ENCODE data around the gene GNG7.

The GNG7 gene

DNA sequence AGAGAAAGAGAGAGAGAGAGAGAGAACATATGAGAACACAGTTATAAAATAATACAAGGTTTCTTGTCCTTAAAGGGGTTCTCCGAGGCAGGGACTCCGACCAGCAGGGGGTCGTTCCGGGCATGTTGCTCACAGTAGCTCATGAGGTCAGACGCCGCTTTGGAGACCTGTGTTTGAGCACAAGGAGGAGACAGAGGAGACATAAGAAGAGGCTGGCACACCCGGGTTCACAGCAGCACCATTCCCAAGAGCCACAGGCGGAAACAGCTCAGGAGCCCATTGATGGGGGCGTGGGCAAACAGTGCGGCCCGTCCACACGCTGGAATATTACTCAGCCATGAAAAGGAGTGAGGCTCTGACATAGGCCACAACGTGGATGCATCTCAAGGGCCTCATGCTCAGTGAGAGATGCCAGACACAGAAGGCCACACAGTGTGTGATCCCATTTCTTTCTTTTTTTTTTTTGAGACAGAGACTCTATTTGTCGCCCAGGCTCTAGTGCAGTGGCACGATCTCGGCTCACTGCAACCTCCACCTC, 187.4 kb downstream of the GNG7 start:
- Histone ChIP-seq H2BK5ac (ENCODE audit: low read length) (no peak overlapping the region), H3K23ac (ENCODE audit: low read depth, low read length, poor library complexity) (no peak overlapping the region), H4K91ac (ENCODE audit: low read depth, low read length, poor library complexity) (no peak overlapping the region), H3K18ac (ENCODE audit: low read length) (peak overlapping the region; percentile 3), H3K9ac (ENCODE audit: low read depth, low read length, poor library complexity) (no peak overlapping the region), H2BK15ac (ENCODE audit: low read length) (no peak overlapping the region), H3K9me3 (replicated peaks in 1 of 2; ENCODE audit: control insufficient read depth in 2 of 2, insufficient read depth in 1 of 2, low read depth in 1 of 2, low read length in 2 of 2) (no peaks in the 10 kb centered on the region), H3K4ac (ENCODE audit: low read length) (no peak overlapping the region), H3K36me3 (replicated peaks in 1 of 2; ENCODE audit: control insufficient read depth in 2 of 2, insufficient read depth in 2 of 2, low read length in 2 of 2) (no peaks in the 10 kb centered on the region), H2BK120ac (ENCODE audit: low read depth, low read length) (no peak overlapping the region), H2BK12ac (ENCODE audit: low read length) (peak overlapping the region; percentile 46), H3K79me1 (ENCODE audit: low read depth, low read length) (peaks cover 2% of the 10 kb centered on the region), H3K4me2 (ENCODE audit: insufficient read depth, low read length, poor library complexity, severe bottlenecking) (no peak overlapping the region), H3K4me3 (ENCODE audit: low read length in 2 of 2) (no peak overlapping the region), H3K4me1 (ENCODE audit: control insufficient read depth in 2 of 2, insufficient read depth in 1 of 2, low read depth in 1 of 2, low read length in 2 of 2) (peaks cover 2 to 12% of the 10 kb centered on the region in 2 donors), H3K27me3 (ENCODE audit: control insufficient read depth in 3 of 3, insufficient read depth in 3 of 3, low read depth in 1 of 3, low read length in 3 of 3) (peaks cover 0 to 3% (median 0%) of the 10 kb centered on the region in 3 experiments), H3K14ac (ENCODE audit: low read length) (peak overlapping the region; percentile 71), H4K8ac (ENCODE audit: low read depth, low read length) (no peak overlapping the region), H3K27ac (replicated peaks; ENCODE audit: low read length) (no peak overlapping the region), H2AFZ (ENCODE audit: low read length) (no peak overlapping the region), H2AK5ac (ENCODE audit: low read depth, low read length) (no peak overlapping the region)
- no CpG with 5 or more reads among the region's 16 CpGs for WGBS, 2 donors (ENCODE audit: extremely low coverage in 2 of 2, insufficient read length in 2 of 2, insufficient replicate concordance in 1 of 2)
- DNase-seq (ENCODE audit: low spot score): no peak

DNA sequence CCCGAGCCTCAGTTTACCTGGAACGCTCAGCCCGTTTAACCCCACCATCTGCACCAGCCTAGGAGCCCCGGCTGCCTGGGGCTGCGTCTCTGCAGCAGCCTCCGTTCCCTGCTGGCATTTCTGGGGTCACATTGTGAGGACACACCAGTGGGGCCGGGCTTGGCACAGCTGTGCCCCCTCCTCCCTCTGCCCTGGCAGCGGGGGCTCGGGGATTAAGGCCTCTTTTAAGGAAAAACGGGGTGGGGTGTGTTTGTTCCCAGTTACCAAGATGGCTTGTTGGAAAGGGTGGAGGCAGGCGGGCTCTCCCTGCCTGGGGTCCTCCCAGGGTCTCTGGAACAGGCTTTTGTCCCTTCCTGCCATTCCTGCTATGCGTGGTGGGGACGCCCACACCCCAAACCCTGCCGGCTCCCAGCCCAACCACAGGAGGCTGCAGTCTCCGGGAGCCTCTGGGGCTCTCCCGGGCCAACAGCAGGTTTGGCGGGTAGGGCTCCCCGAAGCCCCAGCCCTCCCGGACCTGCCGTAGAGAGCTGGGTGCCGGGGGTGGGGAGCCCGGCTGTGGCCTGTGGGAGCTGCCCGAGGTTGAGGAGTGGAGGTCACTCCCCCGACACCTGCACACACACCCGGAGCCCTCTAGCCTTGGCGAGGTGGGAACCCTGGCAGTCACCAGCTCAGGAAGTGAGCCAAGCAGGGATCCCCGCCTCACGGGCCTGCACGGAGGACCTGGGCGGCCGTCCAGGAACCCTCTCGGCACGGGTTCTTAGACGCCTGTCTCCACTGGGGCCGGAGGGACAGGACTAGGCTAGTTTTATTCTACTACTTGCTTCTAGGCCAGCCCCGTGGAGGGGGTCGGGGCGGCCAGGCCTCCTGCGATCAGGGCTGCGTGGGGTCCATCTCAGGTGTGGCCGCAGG, 189.7 kb downstream of the GNG7 start:
- H3K4ac ChIP-seq (ENCODE audit: low read length): no peak overlapping the region
- peaks cover 0 to 6% of the 10 kb centered on the region in 2 donors for H3K4me1 ChIP-seq (ENCODE audit: control insufficient read depth in 2 of 2, insufficient read depth in 1 of 2, low read depth in 1 of 2, low read length in 2 of 2)
- no peak overlapping the region for H4K8ac ChIP-seq (ENCODE audit: low read depth, low read length)
- DNase-seq (ENCODE audit: low spot score): no peak
- peak overlapping the region; percentile 58 for H2BK12ac ChIP-seq (ENCODE audit: low read length)
- peak overlapping the region; percentile 71 for H2BK15ac ChIP-seq (ENCODE audit: low read length)
- no peaks in the 10 kb centered on the region for H3K9me3 ChIP-seq (replicated peaks in 1 of 2; ENCODE audit: control insufficient read depth in 2 of 2, insufficient read depth in 1 of 2, low read depth in 1 of 2, low read length in 2 of 2)
- no peak overlapping the region for H3K9ac ChIP-seq (ENCODE audit: low read depth, low read length, poor library complexity)
- WGBS, 2 donors (ENCODE audit: extremely low coverage in 2 of 2, insufficient read length in 2 of 2, insufficient replicate concordance in 1 of 2): no CpG with 5 or more reads among the region's 41 CpGs
- H3K27me3 ChIP-seq (ENCODE audit: control insufficient read depth in 3 of 3, insufficient read depth in 3 of 3, low read depth in 1 of 3, low read length in 3 of 3): peaks cover 0 to 3% (median 0%) of the 10 kb centered on the region in 3 experiments
- H4K91ac ChIP-seq (ENCODE audit: low read depth, low read length, poor library complexity): no peak overlapping the region
- H3K18ac ChIP-seq (ENCODE audit: low read length): peak overlapping the region; percentile 85
- H3K27ac ChIP-seq (replicated peaks; ENCODE audit: low read length): peak overlapping the region; percentile 27
- no peak overlapping the region for H3K4me3 ChIP-seq (ENCODE audit: low read length in 2 of 2)
- peaks cover 2% of the 10 kb centered on the region for H3K79me1 ChIP-seq (ENCODE audit: low read depth, low read length)
- H3K4me2 ChIP-seq (ENCODE audit: insufficient read depth, low read length, poor library complexity, severe bottlenecking): no peak overlapping the region
- no peak overlapping the region for H2AFZ ChIP-seq (ENCODE audit: low read length)
- no peak overlapping the region for H2BK5ac ChIP-seq (ENCODE audit: low read length)
- no peaks in the 10 kb centered on the region for H3K36me3 ChIP-seq (replicated peaks in 1 of 2; ENCODE audit: control insufficient read depth in 2 of 2, insufficient read depth in 2 of 2, low read length in 2 of 2)
- peak overlapping the region; percentile 89 for H3K23ac ChIP-seq (ENCODE audit: low read depth, low read length, poor library complexity)
- peak overlapping the region; percentile 83 for H2AK5ac ChIP-seq (ENCODE audit: low read depth, low read length)
- H2BK120ac ChIP-seq (ENCODE audit: low read depth, low read length): peak overlapping the region; percentile 47
- H3K14ac ChIP-seq (ENCODE audit: low read length): no peak overlapping the region

DNA sequence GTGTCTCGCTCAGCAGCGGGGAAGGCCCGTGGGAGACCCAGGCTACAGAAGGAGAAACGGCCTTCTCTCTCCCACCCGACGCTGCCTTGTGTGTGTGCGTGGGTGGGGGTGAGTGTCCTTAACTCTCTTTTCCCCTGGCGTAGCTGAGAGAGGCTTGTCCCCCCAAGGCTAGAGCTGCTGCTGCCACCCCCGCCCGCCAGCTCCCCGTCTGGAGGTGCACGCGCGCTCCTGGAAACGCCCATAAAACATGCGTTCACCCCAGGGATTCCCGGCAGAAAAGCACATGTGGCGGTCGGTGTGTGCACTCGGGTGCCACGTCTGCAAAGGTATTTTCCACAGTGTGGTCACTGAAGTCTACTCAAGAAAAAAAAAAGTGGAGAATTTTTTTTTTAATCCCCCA, 190.5 kb downstream of the GNG7 start:
- Histone ChIP-seq H3K4me1 (ENCODE audit: control insufficient read depth in 2 of 2, insufficient read depth in 1 of 2, low read depth in 1 of 2, low read length in 2 of 2) (peaks cover 0 to 5% of the 10 kb centered on the region in 2 donors), H3K18ac (ENCODE audit: low read length) (peak overlapping the region; percentile 77), H3K79me1 (ENCODE audit: low read depth, low read length) (peaks cover 2% of the 10 kb centered on the region), H2AFZ (ENCODE audit: low read length) (no peak overlapping the region), H2AK5ac (ENCODE audit: low read depth, low read length) (peak overlapping the region; percentile 83), H3K14ac (ENCODE audit: low read length) (no peak overlapping the region), H3K4me3 (ENCODE audit: low read length in 2 of 2) (no peak overlapping the region), H2BK15ac (ENCODE audit: low read length) (peak overlapping the region; percentile 71), H3K36me3 (replicated peaks in 1 of 2; ENCODE audit: control insufficient read depth in 2 of 2, insufficient read depth in 2 of 2, low read length in 2 of 2) (no peaks in the 10 kb centered on the region), H4K8ac (ENCODE audit: low read depth, low read length) (peak overlapping the region; percentile 23), H2BK12ac (ENCODE audit: low read length) (peak overlapping the region; percentile 22), H3K27ac (replicated peaks; ENCODE audit: low read length) (no peak overlapping the region), H2BK120ac (ENCODE audit: low read depth, low read length) (no peak overlapping the region), H4K91ac (ENCODE audit: low read depth, low read length, poor library complexity) (no peak overlapping the region), H2BK5ac (ENCODE audit: low read length) (no peak overlapping the region), H3K4me2 (ENCODE audit: insufficient read depth, low read length, poor library complexity, severe bottlenecking) (no peak overlapping the region), H3K23ac (ENCODE audit: low read depth, low read length, poor library complexity) (peak overlapping the region; percentile 10), H3K4ac (ENCODE audit: low read length) (no peak overlapping the region), H3K9me3 (replicated peaks in 1 of 2; ENCODE audit: control insufficient read depth in 2 of 2, insufficient read depth in 1 of 2, low read depth in 1 of 2, low read length in 2 of 2) (no peaks in the 10 kb centered on the region), H3K9ac (ENCODE audit: low read depth, low read length, poor library complexity) (no peak overlapping the region), H3K27me3 (ENCODE audit: control insufficient read depth in 3 of 3, insufficient read depth in 3 of 3, low read depth in 1 of 3, low read length in 3 of 3) (peaks cover 0 to 2% (median 0%) of the 10 kb centered on the region in 3 experiments)
- WGBS, 2 donors (ENCODE audit: extremely low coverage in 2 of 2, insufficient read length in 2 of 2, insufficient replicate concordance in 1 of 2): no CpG with 5 or more reads among the region's 21 CpGs
- DNase-seq (ENCODE audit: low spot score): no peak

GRCh38 chr19:2511570-2511969, 190.9 kb downstream of the GNG7 start:
- WGBS, 2 donors (ENCODE audit: extremely low coverage in 2 of 2, insufficient read length in 2 of 2, insufficient replicate concordance in 1 of 2): no CpG with 5 or more reads among the region's 22 CpGs
- H3K4me1 ChIP-seq (ENCODE audit: control insufficient read depth in 2 of 2, insufficient read depth in 1 of 2, low read depth in 1 of 2, low read length in 2 of 2): peaks cover 0 to 1% of the 10 kb centered on the region in 2 donors
- DNase-seq (ENCODE audit: low spot score): no peak

More at GRCh38 chr19:2511570-2511969, 190.9 kb downstream of the GNG7 start:
- Histone ChIP-seq H4K8ac (ENCODE audit: low read depth, low read length) (peak overlapping the region; percentile 23), H3K27ac (replicated peaks; ENCODE audit: low read length) (no peak overlapping the region), H2BK120ac (ENCODE audit: low read depth, low read length) (no peak overlapping the region), H3K9ac (ENCODE audit: low read depth, low read length, poor library complexity) (no peak overlapping the region), H4K91ac (ENCODE audit: low read depth, low read length, poor library complexity) (no peak overlapping the region), H3K79me1 (ENCODE audit: low read depth, low read length) (peaks cover 2% of the 10 kb centered on the region), H3K18ac (ENCODE audit: low read length) (peak overlapping the region; percentile 77), H3K4me3 (ENCODE audit: low read length in 2 of 2) (no peak overlapping the region), H3K4me2 (ENCODE audit: insufficient read depth, low read length, poor library complexity, severe bottlenecking) (no peak overlapping the region), H3K27me3 (ENCODE audit: control insufficient read depth in 3 of 3, insufficient read depth in 3 of 3, low read depth in 1 of 3, low read length in 3 of 3) (no peaks in the 10 kb centered on the region), H2BK5ac (ENCODE audit: low read length) (no peak overlapping the region), H3K4ac (ENCODE audit: low read length) (no peak overlapping the region), H2BK15ac (ENCODE audit: low read length) (peak overlapping the region; percentile 71), H3K23ac (ENCODE audit: low read depth, low read length, poor library complexity) (peak overlapping the region; percentile 10), H2AK5ac (ENCODE audit: low read depth, low read length) (peak overlapping the region; percentile 83), H2AFZ (ENCODE audit: low read length) (no peak overlapping the region), H3K9me3 (replicated peaks in 1 of 2; ENCODE audit: control insufficient read depth in 2 of 2, insufficient read depth in 1 of 2, low read depth in 1 of 2, low read length in 2 of 2) (no peaks in the 10 kb centered on the region), H3K14ac (ENCODE audit: low read length) (peak overlapping the region; percentile 76), H3K36me3 (replicated peaks in 1 of 2; ENCODE audit: control insufficient read depth in 2 of 2, insufficient read depth in 2 of 2, low read length in 2 of 2) (no peaks in the 10 kb centered on the region), H2BK12ac (ENCODE audit: low read length) (peak overlapping the region; percentile 22)

Measured in neuronal stem cell (in vitro differentiated cells).